ENCODE measurements around the gene ZGLP1.

- TF ChIP-seq CTCF (IDR thresholded peaks at IDR 0.05 in 2 of 3, conservative IDR thresholded peaks at IDR 0.05 in 1 of 3; ENCODE audit: borderline replicate concordance in 1 of 3, insufficient read depth in 1 of 3, low read depth in 2 of 3, low read length in 2 of 3) (no peak), MAX (IDR thresholded peaks at IDR 0.05) (no peak), EZH2 (IDR thresholded peaks at IDR 0.05) (no peak), SIN3A (IDR thresholded peaks at IDR 0.05; ENCODE audit: low read depth) (no peak), EZH2phosphoT487 (IDR thresholded peaks at IDR 0.05; ENCODE audit: borderline replicate concordance) (no peak), POLR2A (IDR thresholded peaks at IDR 0.05; ENCODE audit: borderline replicate concordance, extremely low read depth, insufficient read depth, insufficient read length) (no peak), ELF1 (IDR thresholded peaks at IDR 0.05; ENCODE audit: borderline replicate concordance, low read depth) (no peak), REST (IDR thresholded peaks at IDR 0.05; ENCODE audit: low read depth) (no peak), POLR2AphosphoS5 (IDR thresholded peaks at IDR 0.05; ENCODE audit: low read depth, low read length) (no peak), SRF (IDR thresholded peaks at IDR 0.05; ENCODE audit: low read depth) (no peak), SP1 (IDR thresholded peaks at IDR 0.05; ENCODE audit: low read depth) (no peak), EGR1 (IDR thresholded peaks at IDR 0.05; ENCODE audit: low read depth) (no peak), RAD21 (IDR thresholded peaks at IDR 0.05; ENCODE audit: low read depth) (no peak)
Measured at GRCh38 chr19:10266706-10267105, 42.9 kb downstream of the ZGLP1 start.

Measured in HCT116 (cell line).